Panc1 (cell line): ENCODE measurements around the gene AP1S2. TPM values are rescaled to one million over a fixed set of nuclear protein-coding genes. Genes with fewer than 3 reads are reported as not detected.

Experiments used
- ATAC-seq: fragments of 200-7000 bp; cut with Tn5 transposase; 2 replicates; pipeline ENCODE4 v1.9.1; 2020; ENCODE audit warnings: mild to moderate bottlenecking, moderate library complexity
- Bru-seq: library from RNA; stranded (reverse); fragments of 400-500 nt; gene quantifications from one replicate; lab custom pipeline; 2021; lab: Mats Ljungman, UMichigan
- BruChase-seq, 2 experiments: library from RNA; stranded (reverse); fragments of 400-500 nt; gene quantifications; one replicate each; lab custom pipeline; 2021; lab: Mats Ljungman, UMichigan
- BruUV-seq: library from RNA; stranded (reverse); fragments of 400-500 nt; replicated peaks from 2 replicates; lab custom pipeline; 2021; lab: Mats Ljungman, UMichigan
- CTCF ChIA-PET: fragments of 300-600 bp; sonication (Branson Sonifier 250); formaldehyde crosslinking; loops from one replicate; lab custom pipeline; 2022; ENCODE audit warnings: antibody characterized with exemption; lab: Charles Lee
- POLR2A ChIA-PET: fragments of 300-600 bp; sonication (Branson Sonifier 250); formaldehyde crosslinking; loops from one replicate; lab custom pipeline; 2022; ENCODE audit warnings: antibody characterized with exemption; lab: Charles Lee
- DNase-seq: peaks from one replicate; pipeline ENCODE4 v3.0.0-alpha.2; 2010; ENCODE audit warnings: low read depth, low spot score
- H3K27ac ChIP-seq: 2 replicates; pipeline ENCODE4 v1.5.1; 2011; ENCODE audit warnings: mild to moderate bottlenecking, low read length, inconsistent platforms
- H3K27me3 ChIP-seq: fragments of 200-500 bp; sonication (Bioruptor generic); 2 replicates; pipeline ENCODE4 v1.6.0; 2014; ENCODE audit warnings: low read length, inconsistent platforms; ENCODE audit not compliant: control insufficient read depth, insufficient read depth
- H3K36me3 ChIP-seq: fragments of 200-500 bp; sonication (Bioruptor generic); 2 replicates; pipeline ENCODE4 v1.5.1; 2014; ENCODE audit warnings: inconsistent platforms, mild to moderate bottlenecking, low read length, moderate library complexity; ENCODE audit not compliant: control insufficient read depth, insufficient read depth
- H3K4me1 ChIP-seq: 2 replicates; pipeline ENCODE4 v1.5.1; 2011; ENCODE audit warnings: inconsistent platforms, mild to moderate bottlenecking, low read length, moderate library complexity; ENCODE audit not compliant: control insufficient read depth, insufficient read depth
- H3K4me3 ChIP-seq, 2 experiments: 2 replicates each; pipeline ENCODE4 v1.5.1; 2011 to 2012; ENCODE audit warnings: low read depth in 2 of 2, low read length in 2 of 2, mild to moderate bottlenecking in 2 of 2, inconsistent platforms in 1 of 2, moderate library complexity in 1 of 2
- H3K9me3 ChIP-seq: fragments of 200-500 bp; sonication (Bioruptor generic); 2 replicates; pipeline ENCODE4 v1.5.1; 2014; ENCODE audit warnings: low read depth, mild to moderate bottlenecking, inconsistent platforms, low read length, moderate library complexity; ENCODE audit not compliant: control insufficient read depth, insufficient read depth
- POLR2AphosphoS5 ChIP-seq: IDR thresholded peaks from 2 replicates; pipeline ENCODE4 v1.6.1; 2012; ENCODE audit warnings: mild to moderate bottlenecking, low read depth, low read length, moderate library complexity
- REST ChIP-seq, 2 experiments: IDR thresholded peaks; 2 replicates each; pipeline ENCODE4 v1.6.1; 2011 to 2012; ENCODE audit warnings: low read depth in 2 of 2, control low read depth in 1 of 2, low read length in 1 of 2, mild to moderate bottlenecking in 1 of 2, moderate library complexity in 1 of 2; ENCODE audit not compliant: insufficient read depth in 1 of 2
- SIN3A ChIP-seq: IDR thresholded peaks from 2 replicates; pipeline ENCODE4 v1.6.1; 2012; ENCODE audit warnings: low read depth, mild to moderate bottlenecking, low read length, moderate library complexity, borderline replicate concordance; ENCODE audit not compliant: insufficient read depth
- TCF7L2 ChIP-seq: IDR thresholded peaks from 2 replicates; pipeline ENCODE4 v1.6.1; 2011; ENCODE audit warnings: mild to moderate bottlenecking, low read depth, low read length, inconsistent platforms
- in situ Hi-C: cut with HindIII; loops from 2 replicates; pipeline ENCODE4 v1.10.0; 2016; ENCODE audit warnings: low sequenced_read_pairs, low pct_unique_long_range_greater_than_20kb
- intact Hi-C: fragments of 100-400 bp; cut with micrococcal nuclease; formaldehyde crosslinking; loops from one replicate; pipeline ENCODE4 v1.10.0; 2022; ENCODE audit not compliant: unreplicated experiment
- long read RNA-seq: library from polyadenylated mRNA; unstranded; transcript quantifications from one replicate; pipeline ENCODE4 v2.0.0, GENCODE V29; 2021; ENCODE audit not compliant: unreplicated experiment
- polyA plus RNA-seq: library from polyadenylated mRNA; unstranded; fragments of >200 nt; gene quantifications from one replicate; pipeline ENCODE4 v1.2.1, GENCODE V29; 2012; ENCODE audit warnings: missing spikeins; ENCODE audit not compliant: insufficient read length
- total RNA-seq: library from RNA; stranded (reverse); gene quantifications from one replicate; pipeline ENCODE4 v1.2.1, GENCODE V29; 2021; ENCODE audit not compliant: unreplicated experiment
- TF ChIP-seq, protein P1 (sequence below): fragments of 450-650 bp; IDR thresholded peaks from 2 replicates; pipeline ENCODE4 v1.5.1; 2017; ENCODE audit warnings: mild to moderate bottlenecking

Gene AP1S2
- 14.7 TPM for total RNA-seq
- 7.1 TPM for polyA plus RNA-seq
- percentile 55 among the genes with signal in this experiment for Bru-seq, nascent RNA
- percentile 63 among the genes with signal in this experiment for BruChase-seq, experiment 1, labeled RNA remaining after a 2-hour chase
- percentile 65 among the genes with signal in this experiment for BruChase-seq, experiment 2, labeled RNA remaining after a 6-hour chase
- long read RNA-seq, transcript AP1S2-201 (5 exons, 2,237 nt), result major isoform, 15 of 26 reads
- long read RNA-seq, partial matches to known transcripts, result 1 of 26 reads
- long read RNA-seq, other reads (novel, unspliced or antisense), result 9 of 26 reads

- in situ Hi-C loops (no loop called here), intact Hi-C loops (no loop called here)
- Histone ChIP-seq H3K27ac (peak within 1 kb of the TSS; percentile 12), H3K4me3 (peak within 1 kb of the TSS; percentile 56 to 66), H3K27me3 (no peaks in the 10 kb centered on the region), H3K36me3 (no peaks in the 10 kb centered on the region), H3K9me3 (no peaks in the 10 kb centered on the region), H3K4me1 (no peaks in the 10 kb centered on the region)
- DNase-seq, result peak; percentile 42
- BruUV-seq, result no TSS peak
- ATAC-seq, result peak; percentile 96
- no peak for TF ChIP-seq SIN3A
- TF ChIP-seq, protein P1, sequence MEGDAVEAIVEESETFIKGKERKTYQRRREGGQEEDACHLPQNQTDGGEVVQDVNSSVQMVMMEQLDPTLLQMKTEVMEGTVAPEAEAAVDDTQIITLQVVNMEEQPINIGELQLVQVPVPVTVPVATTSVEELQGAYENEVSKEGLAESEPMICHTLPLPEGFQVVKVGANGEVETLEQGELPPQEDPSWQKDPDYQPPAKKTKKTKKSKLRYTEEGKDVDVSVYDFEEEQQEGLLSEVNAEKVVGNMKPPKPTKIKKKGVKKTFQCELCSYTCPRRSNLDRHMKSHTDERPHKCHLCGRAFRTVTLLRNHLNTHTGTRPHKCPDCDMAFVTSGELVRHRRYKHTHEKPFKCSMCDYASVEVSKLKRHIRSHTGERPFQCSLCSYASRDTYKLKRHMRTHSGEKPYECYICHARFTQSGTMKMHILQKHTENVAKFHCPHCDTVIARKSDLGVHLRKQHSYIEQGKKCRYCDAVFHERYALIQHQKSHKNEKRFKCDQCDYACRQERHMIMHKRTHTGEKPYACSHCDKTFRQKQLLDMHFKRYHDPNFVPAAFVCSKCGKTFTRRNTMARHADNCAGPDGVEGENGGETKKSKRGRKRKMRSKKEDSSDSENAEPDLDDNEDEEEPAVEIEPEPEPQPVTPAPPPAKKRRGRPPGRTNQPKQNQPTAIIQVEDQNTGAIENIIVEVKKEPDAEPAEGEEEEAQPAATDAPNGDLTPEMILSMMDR, result no peak
- TF ChIP-seq REST (IDR thresholded peaks at IDR 0.05; ENCODE audit: insufficient read depth in 1 of 2, low read depth in 2 of 2, low read length in 1 of 2), result no peak
- TF ChIP-seq POLR2AphosphoS5, result peak; percentile 36; the same call in 1 of the 2 replicates
- TF ChIP-seq TCF7L2, result no peak
- CTCF ChIA-PET, result no interaction called here
- POLR2A ChIA-PET, result no interaction called here
Observed at GRCh38 chrX:15854712-15855567, at the start of gene AP1S2. TSS of gene AP1S2 (minus strand) at chrX:15854813. CDS start at chrX:15852524, 2,289 bp downstream.

DNA sequence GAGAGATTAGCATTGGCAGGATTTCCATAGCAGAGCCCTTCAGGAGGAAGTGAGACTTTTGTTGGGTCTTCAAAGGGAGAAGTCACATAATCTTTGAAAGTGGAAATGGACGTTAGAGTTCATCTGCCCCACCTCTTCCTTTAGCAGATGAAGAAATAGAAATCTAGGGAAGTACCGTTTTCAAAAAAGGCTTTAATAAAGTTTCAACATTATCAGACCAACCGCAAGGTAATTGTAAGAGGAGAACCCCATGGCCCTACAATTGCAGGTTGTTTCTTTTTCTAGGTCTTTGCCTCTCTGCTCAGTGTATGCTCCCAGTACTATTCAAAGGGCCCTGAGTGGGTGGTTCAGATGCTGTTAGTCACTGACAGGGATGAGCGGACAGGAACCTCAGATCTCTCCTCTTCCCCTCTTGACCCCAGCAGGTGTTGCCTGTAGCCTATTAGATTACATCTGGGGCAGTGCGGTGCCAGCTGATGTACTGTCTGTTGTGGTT, 48.6 kb upstream of the AP1S2 start:
- POLR2A ChIA-PET, result no interaction called here
- no peak for TF ChIP-seq TCF7L2
- TF ChIP-seq, protein P1, result no peak
- TF ChIP-seq POLR2AphosphoS5, result no peak
- no peak for TF ChIP-seq SIN3A
- TF ChIP-seq REST (IDR thresholded peaks at IDR 0.05; ENCODE audit: insufficient read depth in 1 of 2, low read depth in 2 of 2, low read length in 1 of 2), result no peak
- in situ Hi-C loops (no loop called here), intact Hi-C loops (no loop called here)
- Histone ChIP-seq H3K4me1 (no peaks in the 10 kb centered on the region), H3K27ac (no peak overlapping the region), H3K9me3 (no peaks in the 10 kb centered on the region), H3K36me3 (no peaks in the 10 kb centered on the region), H3K4me3 (no peak overlapping the region), H3K27me3 (no peaks in the 10 kb centered on the region)
- ATAC-seq (no peak), DNase-seq (no peak)
- BruUV-seq, result no TSS peak
- CTCF ChIA-PET, result no interaction called here
